ENCODE data around the gene ABCA3. TPM values are rescaled to one million over a fixed set of nuclear protein-coding genes. Genes with fewer than 3 reads are reported as not detected.

The ABCA3 gene
- total and polyA plus RNA-seq, 2 experiments from 2014 or later, result 3.0 to 4.1 TPM

GRCh38 chr16:2388875-2389433 is 48.4 kb upstream of the ABCA3 start (continued):
- TF ChIP-seq ETS1 (IDR thresholded peaks at IDR 0.05), result no peak
- TF ChIP-seq EZH2phosphoT487 (IDR thresholded peaks at IDR 0.05; ENCODE audit: unreplicated experiment), result no peak
- TF ChIP-seq NANOG (IDR thresholded peaks at IDR 0.05; ENCODE audit: borderline replicate concordance), result no peak
- TF ChIP-seq STAT1 (IDR thresholded peaks at IDR 0.05; ENCODE audit: unreplicated experiment), result no peak
- no peak for TF ChIP-seq REST (IDR thresholded peaks at IDR 0.05; ENCODE audit: unreplicated experiment)
- TF ChIP-seq JUNB (IDR thresholded peaks at IDR 0.05; ENCODE audit: unreplicated experiment), result no peak
- TF ChIP-seq CTCF (conservative IDR thresholded peaks at IDR 0.05; ENCODE audit: low read depth in 2 of 2), result no peak

GRCh38 chr16:2388139-2388874 is 47.8 kb upstream of the ABCA3 start:
- peaks cover 21% of the 10 kb centered on the region for H3K4me1 Mint-ChIP-seq
- ATAC-seq (no peak), DNase-seq (ENCODE audit: low spot score) (no peak)
- peak overlapping the region; percentile 84; the same call in 1 of the 2 replicates for H2AFZ ChIP-seq
- H3K27ac Mint-ChIP-seq, result no peak overlapping the region
- H3K79me2 ChIP-seq (replicated peaks; ENCODE audit: insufficient read depth), result no peaks in the 10 kb centered on the region
- peaks cover 19% of the 10 kb centered on the region for H3K9me3 Mint-ChIP-seq
- H3K27ac ChIP-seq (ENCODE audit: low read depth), result no peak overlapping the region; the same call in 1 of the 2 replicates
- H3K36me3 Mint-ChIP-seq (ENCODE audit: low read depth), result peaks cover 19% of the 10 kb centered on the region
- H3K36me3 ChIP-seq (ENCODE audit: insufficient read depth), result no peaks in the 10 kb centered on the region
- H3K4me3 Mint-ChIP-seq, result no peak overlapping the region
- peaks cover 12% of the 10 kb centered on the region for H3K27me3 Mint-ChIP-seq (ENCODE audit: insufficient read depth, low read depth, poor library complexity)
- H3K27me3 ChIP-seq (ENCODE audit: insufficient read depth), result no peaks in the 10 kb centered on the region
- peaks cover 20% of the 10 kb centered on the region for H3K4me1 ChIP-seq (ENCODE audit: insufficient read depth)
- no peaks in the 10 kb centered on the region for H3K9me2 ChIP-seq (ENCODE audit: insufficient read depth)
- H3K4me2 ChIP-seq, result no peak overlapping the region
- H4K20me1 ChIP-seq (replicated peaks; ENCODE audit: insufficient read depth), result no peaks in the 10 kb centered on the region
- H3F3A ChIP-seq (replicated peaks; ENCODE audit: low read depth), result peaks cover 6% of the 10 kb centered on the region; the same call in 1 of the 2 replicates
- no peak overlapping the region for H3K4me3 ChIP-seq
- TF ChIP-seq CREB1 (CRISPR knock-in tag; IDR thresholded peaks at IDR 0.05; ENCODE audit: low read depth) (no peak), JUNB (IDR thresholded peaks at IDR 0.05; ENCODE audit: unreplicated experiment) (no peak), ETS1 (IDR thresholded peaks at IDR 0.05) (no peak), ZNF462 (CRISPR knock-in tag; IDR thresholded peaks at IDR 0.05) (no peak), EZH2phosphoT487 (IDR thresholded peaks at IDR 0.05; ENCODE audit: unreplicated experiment) (no peak)
